Sigmoid colon (tissue), 7 donors: ENCODE results near the gene ADAMTS2. TPM values are rescaled to one million over a fixed set of nuclear protein-coding genes. Genes with fewer than 3 reads are reported as not detected.

Experiments
- DNase-seq: peaks from one replicate; pipeline ENCODE4 v3.0.0-alpha.2; 2019
- H3K27ac ChIP-seq, 4 donors: fragments of 200-600 bp; sonication (generic); one replicate each; pipeline ENCODE4 v1.5.1; 2016 to 2019; ENCODE audit warnings: mild to moderate bottlenecking in 1 of 4
- H3K27me3 ChIP-seq, 3 donors: fragments of 200-600 bp; sonication (generic); one replicate each; pipeline ENCODE4 v1.5.1; 2019; ENCODE audit warnings: mild to moderate bottlenecking in 1 of 3
- H3K36me3 ChIP-seq, 4 donors: fragments of 200-600 bp; sonication (generic); one replicate each; pipeline ENCODE4 v1.5.1; 2016 to 2019
- H3K4me1 ChIP-seq, 4 donors: fragments of 200-600 bp; sonication (generic); one replicate each; pipeline ENCODE4 v1.5.1; 2017 to 2019
- H3K4me3 ChIP-seq, 4 donors: fragments of 200-600 bp; sonication (generic); one replicate each; pipeline ENCODE4 v1.5.1; 2017 to 2019; ENCODE audit warnings: mild to moderate bottlenecking in 2 of 4, moderate library complexity in 1 of 4
- H3K9me3 ChIP-seq, 4 donors: fragments of 200-600 bp in 3 of 4; sonication (generic) in 3 of 4; one replicate each; pipeline versions ENCODE4 v1.5.1 to v1.6.1; 2013 to 2019
- EP300 ChIP-seq, 4 donors: sonication (generic); formaldehyde crosslinking; IDR thresholded peaks; one replicate each; pipeline ENCODE4 v1.6.1; 2017; ENCODE audit warnings: antibody characterized with exemption in 4 of 4
- POLR2A ChIP-seq, 2 donors: fragments of 450-650 bp; IDR thresholded peaks; one replicate each; pipeline ENCODE4 v1.6.1; 2016; ENCODE audit warnings: antibody characterized with exemption in 2 of 2, mild to moderate bottlenecking in 2 of 2, moderate library complexity in 2 of 2
- POLR2AphosphoS5 ChIP-seq, 4 donors: sonication (generic); formaldehyde crosslinking; IDR thresholded peaks; one replicate each; pipeline ENCODE4 v1.6.1; 2017; ENCODE audit warnings: antibody characterized with exemption in 4 of 4
- WGBS, 2 donors: extraction: QIAGEN DNeasy Blood & Tissue Kit; methylation state at CpG; one replicate each; pipeline ENCODE4 v1.1.7; 2013; 5-methylcytosine and 5-hydroxymethylcytosine counted together
- intact Hi-C: fragments of 100-400 bp; cut with DNase I; formaldehyde crosslinking; loops from one replicate; pipeline ENCODE4 v1.15.1; 2023
- polyA plus RNA-seq, 3 donors: library from polyadenylated mRNA; stranded (reverse); fragments of 200-250 nt; gene quantifications; one replicate each; pipeline ENCODE4 v1.2.3, GENCODE V29; 2013
- total RNA-seq, 4 donors: library from RNA; depleted of rRNA; stranded (reverse); fragments of >200 nt; gene quantifications; one replicate each; pipeline ENCODE4 v1.1.0, GENCODE V29; 2016
- TF ChIP-seq, protein P1 (sequence below), 4 experiments: fragments of 450-650 bp in 3 of 4; fragments of 200-600 bp in 1 of 4; IDR thresholded peaks; one replicate each; pipeline ENCODE4 v1.5.1; 2016 to 2019; ENCODE audit warnings: antibody characterized with exemption in 4 of 4, mild to moderate bottlenecking in 3 of 4, moderate library complexity in 2 of 4
- donor health status: healthy with polysubstance abuse.
- donor health status: Bipolar disorder and iron deficiency.
- donor health status: healthy.

Gene ADAMTS2
- total and polyA plus RNA-seq, 7 donors, result 0.69 to 33.2 (median 9.2) TPM

GRCh38 chr5:179194201-179194910, 150.9 kb downstream of the ADAMTS2 start:
- intact Hi-C loops, result no loop called here
- H3K4me1 ChIP-seq, result no peaks in the 10 kb centered on the region
- no peaks in the 10 kb centered on the region for H3K9me3 ChIP-seq
- TF ChIP-seq EP300 (IDR thresholded peaks at IDR 0.05), result no peak
- TF ChIP-seq POLR2AphosphoS5 (IDR thresholded peaks at IDR 0.05), result no peak
- TF ChIP-seq, protein P1, sequence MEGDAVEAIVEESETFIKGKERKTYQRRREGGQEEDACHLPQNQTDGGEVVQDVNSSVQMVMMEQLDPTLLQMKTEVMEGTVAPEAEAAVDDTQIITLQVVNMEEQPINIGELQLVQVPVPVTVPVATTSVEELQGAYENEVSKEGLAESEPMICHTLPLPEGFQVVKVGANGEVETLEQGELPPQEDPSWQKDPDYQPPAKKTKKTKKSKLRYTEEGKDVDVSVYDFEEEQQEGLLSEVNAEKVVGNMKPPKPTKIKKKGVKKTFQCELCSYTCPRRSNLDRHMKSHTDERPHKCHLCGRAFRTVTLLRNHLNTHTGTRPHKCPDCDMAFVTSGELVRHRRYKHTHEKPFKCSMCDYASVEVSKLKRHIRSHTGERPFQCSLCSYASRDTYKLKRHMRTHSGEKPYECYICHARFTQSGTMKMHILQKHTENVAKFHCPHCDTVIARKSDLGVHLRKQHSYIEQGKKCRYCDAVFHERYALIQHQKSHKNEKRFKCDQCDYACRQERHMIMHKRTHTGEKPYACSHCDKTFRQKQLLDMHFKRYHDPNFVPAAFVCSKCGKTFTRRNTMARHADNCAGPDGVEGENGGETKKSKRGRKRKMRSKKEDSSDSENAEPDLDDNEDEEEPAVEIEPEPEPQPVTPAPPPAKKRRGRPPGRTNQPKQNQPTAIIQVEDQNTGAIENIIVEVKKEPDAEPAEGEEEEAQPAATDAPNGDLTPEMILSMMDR (IDR thresholded peaks at IDR 0.05), result no peak
- no peak for TF ChIP-seq POLR2A (IDR thresholded peaks at IDR 0.05)
- DNase-seq, result peak; percentile 58
- H3K36me3 ChIP-seq, result no peaks in the 10 kb centered on the region
- no peaks in the 10 kb centered on the region for H3K27me3 ChIP-seq
- no peak overlapping the region for H3K27ac ChIP-seq
- 88 to 90% methylated on average over 15 of the region's 15 CpGs for WGBS, 2 donors
- no peak overlapping the region for H3K4me3 ChIP-seq

DNA sequence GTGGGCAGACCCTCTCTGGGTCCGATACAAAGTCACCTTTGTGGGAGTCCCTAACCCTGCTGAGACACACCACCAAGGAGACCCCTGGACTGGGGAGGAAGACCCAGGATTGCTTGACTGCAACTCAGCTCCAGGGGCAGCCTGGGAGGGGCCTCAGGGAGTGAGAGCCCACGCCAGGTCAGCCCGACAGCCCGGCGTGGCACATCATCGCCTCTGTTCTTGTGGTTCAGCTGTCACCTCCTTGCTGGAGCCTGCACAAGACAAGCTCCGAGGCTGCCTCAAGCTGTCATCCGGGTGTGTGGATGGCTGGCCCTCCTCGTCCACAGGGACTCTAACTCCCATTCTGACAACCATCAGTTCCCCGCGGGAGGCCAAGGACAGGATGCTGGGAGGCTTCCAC, 151.5 kb downstream of the ADAMTS2 start:
- WGBS, 2 donors, result 86 to 92% methylated on average over 11 of the region's 11 CpGs
- Histone ChIP-seq H3K27me3 (no peaks in the 10 kb centered on the region), H3K4me1 (no peaks in the 10 kb centered on the region), H3K36me3 (no peaks in the 10 kb centered on the region), H3K9me3 (no peaks in the 10 kb centered on the region), H3K4me3 (no peak overlapping the region), H3K27ac (no peak overlapping the region)
- TF ChIP-seq POLR2AphosphoS5 (IDR thresholded peaks at IDR 0.05) (no peak), POLR2A (IDR thresholded peaks at IDR 0.05) (no peak), EP300 (IDR thresholded peaks at IDR 0.05) (no peak)
- TF ChIP-seq, protein P1 (IDR thresholded peaks at IDR 0.05), result no peak
- peak; percentile 28 for DNase-seq
- intact Hi-C loops, result no loop called here

GRCh38 chr5:179192891-179193470, 152.3 kb downstream of the ADAMTS2 start:
- intact Hi-C loops, result no loop called here
- Histone ChIP-seq H3K4me3 (no peak overlapping the region), H3K27ac (no peak overlapping the region), H3K9me3 (no peaks in the 10 kb centered on the region), H3K4me1 (no peaks in the 10 kb centered on the region), H3K36me3 (no peaks in the 10 kb centered on the region), H3K27me3 (no peaks in the 10 kb centered on the region)
- DNase-seq, result peak; percentile 53
- WGBS, 2 donors, result 84 to 86% methylated on average over 22 of the region's 22 CpGs
- TF ChIP-seq EP300 (IDR thresholded peaks at IDR 0.05) (no peak), POLR2AphosphoS5 (IDR thresholded peaks at IDR 0.05) (no peak), POLR2A (IDR thresholded peaks at IDR 0.05) (no peak)
- TF ChIP-seq, protein P1 (IDR thresholded peaks at IDR 0.05), result no peak

- H3K27ac ChIP-seq, result no peak overlapping the region
- H3K4me1 ChIP-seq, result no peaks in the 10 kb centered on the region
- intact Hi-C loops, result no loop called here
- H3K9me3 ChIP-seq, result no peaks in the 10 kb centered on the region
- WGBS, 2 donors, result 55 to 70% methylated on average over 20 of the region's 20 CpGs
- no peak for TF ChIP-seq EP300 (IDR thresholded peaks at IDR 0.05)
- no peak for TF ChIP-seq POLR2A (IDR thresholded peaks at IDR 0.05)
- TF ChIP-seq, protein P1 (IDR thresholded peaks at IDR 0.05), result no peak
- TF ChIP-seq POLR2AphosphoS5 (IDR thresholded peaks at IDR 0.05), result no peak
- H3K4me3 ChIP-seq, result no peak overlapping the region
- H3K27me3 ChIP-seq, result no peaks in the 10 kb centered on the region
- peak; percentile 49 for DNase-seq
- no peaks in the 10 kb centered on the region for H3K36me3 ChIP-seq
These were observed 152.9 kb downstream of the ADAMTS2 start for GRCh38 chr5:179192185-179192890.
